Adrenal gland (tissue), 12 donors: Measurements from ENCODE around the gene DAG1. TPM values are rescaled to one million over a fixed set of nuclear protein-coding genes. Genes with fewer than 3 reads are reported as not detected.

Experiments used
- DNase-seq, 7 donors: peaks; one replicate each; pipeline ENCODE4 v3.0.0-alpha.2; 2019 to 2020
- H3K27ac ChIP-seq, 5 donors: fragments of 200-600 bp; sonication (generic) in 4 of 5; 1 replicate in 3 of 5; 2 replicates in 2 of 5; pipeline versions ENCODE4 v1.5.1 to v1.8.0; 2016 to 2020; ENCODE audit warnings: mild to moderate bottlenecking in 1 of 5
- H3K27me3 ChIP-seq: fragments of 200-600 bp; 2 replicates; pipeline ENCODE4 v1.8.0; 2021
- H3K36me3 ChIP-seq, 2 donors: fragments of 200-600 bp; replicated peaks in 1 of 2; 1 replicate in 1 of 2; 2 replicates in 1 of 2; pipeline versions ENCODE4 v1.5.1 to v1.8.0; 2018 to 2022
- H3K4me1 ChIP-seq, 2 donors: fragments of 200-600 bp; replicated peaks in 1 of 2; 1 replicate in 1 of 2; 2 replicates in 1 of 2; pipeline versions ENCODE4 v1.5.1 to v1.8.0; 2018 to 2021
- H3K4me3 ChIP-seq, 4 donors: fragments of 200-600 bp; sonication (generic) in 3 of 4; one replicate each; pipeline ENCODE4 v1.5.1; 2016 to 2018
- H3K9me3 ChIP-seq, 3 donors: fragments of 200-600 bp; sonication (generic) in 1 of 3; replicated peaks in 1 of 3; 1 replicate in 2 of 3; 2 replicates in 1 of 3; pipeline versions ENCODE4 v1.5.1 to v1.8.0; 2016 to 2021
- POLR2A ChIP-seq, 2 donors: fragments of 450-650 bp; IDR thresholded peaks; one replicate each; pipeline ENCODE4 v1.6.1; 2017; ENCODE audit warnings: antibody characterized with exemption in 2 of 2, mild to moderate bottlenecking in 2 of 2, moderate library complexity in 1 of 2
- WGBS, 4 donors: extraction: QIAGEN DNeasy Blood & Tissue Kit in 2 of 4; methylation state at CpG; one replicate each; pipeline versions ENCODE4 v1.1.5 to v1.1.7; 2013 to 2017; 5-methylcytosine and 5-hydroxymethylcytosine counted together
- intact Hi-C, 2 donors: fragments of 100-400 bp; cut with DNase I; formaldehyde crosslinking; loops; one replicate each; pipeline versions ENCODE4 v1.14.1 to v1.15.0; 2022 to 2023
- polyA plus RNA-seq, 3 donors: library from polyadenylated mRNA; stranded (reverse); fragments of 200-250 nt in 2 of 3; fragments of 350-450 nt in 1 of 3; fragmentation: Illumina TruSeq in 1 of 3; extraction: RNeasy Lipid Tissue Mini Kit (QIAGEN cat#74804) in 1 of 3; gene quantifications; one replicate each; pipeline ENCODE4 v1.2.3, GENCODE V29; 2013 to 2014
- total RNA-seq, 9 donors: library from RNA; depleted of rRNA in 4 of 9; stranded (reverse); fragments of >200 nt in 4 of 9; fragments of 120-200 nt in 1 of 9; fragmentation: NEBNext Ultra II Directional in 1 of 9; extraction: Animal tissue kit (Norgen Biotek cat#: 25700) in 1 of 9; gene quantifications; one replicate each; pipeline versions ENCODE4 v1.1.0 to v1.2.4, GENCODE V29; 2013 to 2023
- TF ChIP-seq, protein P1 (sequence below), 6 experiments: fragments of 450-650 bp in 4 of 6; fragments of 200-600 bp in 2 of 6; sonication (generic) in 1 of 6; IDR thresholded peaks; 1 replicate in 5 of 6; 2 replicates in 1 of 6; pipeline versions ENCODE4 v1.5.1 to v1.8.0; 2016 to 2021; ENCODE audit warnings: antibody characterized with exemption in 6 of 6, mild to moderate bottlenecking in 2 of 6, moderate library complexity in 1 of 6
- donor health status: healthy with polysubstance abuse.
- donor health status: Bipolar disorder and iron deficiency.
- donor health status: DM: yes; HTN: yes; CAD: no.
- donor health status: DM: no; HTN: no; CAD: no.
- donor health status: DM: no; HTN: no; CAD: no.
- donor health status: DM: yes; HTN: yes; CAD: no.

The DAG1 gene
- total and polyA plus RNA-seq, 12 donors, result 9.1 to 173 (median 73.7) TPM

GRCh38 chr3:49536875-49537533 lies 66.9 kb downstream of the DAG1 start:
- Histone ChIP-seq H3K4me3 (no peak overlapping the region), H3K27ac (peak overlapping the region in 2 of 5 donors; percentile 78 to 84), H3K4me1 (peaks cover 25 to 30% of the 10 kb centered on the region in 2 donors), H3K27me3 (no peaks in the 10 kb centered on the region), H3K9me3 (no peaks in the 10 kb centered on the region), H3K36me3 (peaks cover 0 to 11% of the 10 kb centered on the region in 2 donors)
- intact Hi-C loops, result no loop called here
- 86 to 91% (median 89%) methylated on average over 15 to 16 of the region's 16 CpGs for WGBS, 4 donors
- no peak for DNase-seq
- TF ChIP-seq, protein P1, sequence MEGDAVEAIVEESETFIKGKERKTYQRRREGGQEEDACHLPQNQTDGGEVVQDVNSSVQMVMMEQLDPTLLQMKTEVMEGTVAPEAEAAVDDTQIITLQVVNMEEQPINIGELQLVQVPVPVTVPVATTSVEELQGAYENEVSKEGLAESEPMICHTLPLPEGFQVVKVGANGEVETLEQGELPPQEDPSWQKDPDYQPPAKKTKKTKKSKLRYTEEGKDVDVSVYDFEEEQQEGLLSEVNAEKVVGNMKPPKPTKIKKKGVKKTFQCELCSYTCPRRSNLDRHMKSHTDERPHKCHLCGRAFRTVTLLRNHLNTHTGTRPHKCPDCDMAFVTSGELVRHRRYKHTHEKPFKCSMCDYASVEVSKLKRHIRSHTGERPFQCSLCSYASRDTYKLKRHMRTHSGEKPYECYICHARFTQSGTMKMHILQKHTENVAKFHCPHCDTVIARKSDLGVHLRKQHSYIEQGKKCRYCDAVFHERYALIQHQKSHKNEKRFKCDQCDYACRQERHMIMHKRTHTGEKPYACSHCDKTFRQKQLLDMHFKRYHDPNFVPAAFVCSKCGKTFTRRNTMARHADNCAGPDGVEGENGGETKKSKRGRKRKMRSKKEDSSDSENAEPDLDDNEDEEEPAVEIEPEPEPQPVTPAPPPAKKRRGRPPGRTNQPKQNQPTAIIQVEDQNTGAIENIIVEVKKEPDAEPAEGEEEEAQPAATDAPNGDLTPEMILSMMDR (IDR thresholded peaks at IDR 0.05), result no peak
- no peak for TF ChIP-seq POLR2A (IDR thresholded peaks at IDR 0.05)

GRCh38 chr3:49539659-49540560 lies 69.8 kb downstream of the DAG1 start:
- no peaks in the 10 kb centered on the region for H3K9me3 ChIP-seq
- no peaks in the 10 kb centered on the region for H3K27me3 ChIP-seq
- DNase-seq, result peak; percentile 95 to 97 (median 96)
- TF ChIP-seq, protein P1 (IDR thresholded peaks at IDR 0.05), result peak; percentile 73 to 95 (median 92)
- peak; percentile 59 to 86 for TF ChIP-seq POLR2A (IDR thresholded peaks at IDR 0.05)
- H3K4me1 ChIP-seq, result peaks cover 19% of the 10 kb centered on the region in 2 donors
- H3K36me3 ChIP-seq, result no peaks in the 10 kb centered on the region
- intact Hi-C loops, result loop anchor here in 1 of 2 donors (2.0 kb wide), 1 partner anchor 131 kb away; no protein-coding TSS in a partner anchor
- 1 to 4% (median 1%) methylated on average over 17 to 63 of the region's 63 CpGs for WGBS, 4 donors
- H3K4me3 ChIP-seq, result peak overlapping the region in 2 of 4 donors; percentile 38 to 46
- H3K27ac ChIP-seq, result peak overlapping the region; percentile 70 to 91 (median 78)

DNA sequence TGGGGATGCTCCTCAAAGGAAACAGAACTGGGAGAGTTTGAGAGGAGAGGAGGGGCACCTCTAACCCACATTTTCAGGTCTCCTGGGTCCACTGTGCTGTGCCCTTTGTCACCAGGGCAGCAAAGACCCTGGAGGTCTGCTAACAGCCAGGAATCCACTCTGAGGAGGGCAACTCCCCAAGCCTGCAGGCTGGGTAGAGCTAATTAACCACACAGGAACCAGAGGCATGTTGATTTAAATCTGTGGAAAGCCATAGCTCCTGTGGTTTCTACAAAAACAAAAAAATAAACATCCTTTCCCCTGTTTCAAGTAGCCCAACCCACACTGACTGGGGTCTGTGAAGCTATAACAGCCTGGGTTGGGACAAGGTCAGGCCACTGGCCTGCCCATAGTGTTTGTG lies 82.0 kb downstream of the DAG1 start:
- H3K9me3 ChIP-seq, result no peaks in the 10 kb centered on the region
- H3K27ac ChIP-seq, result no peak overlapping the region
- no peak overlapping the region for H3K4me3 ChIP-seq
- TF ChIP-seq, protein P1 (IDR thresholded peaks at IDR 0.05), result no peak
- no peak for TF ChIP-seq POLR2A (IDR thresholded peaks at IDR 0.05)
- no peaks in the 10 kb centered on the region for H3K36me3 ChIP-seq
- H3K4me1 ChIP-seq, result peaks cover 11 to 16% of the 10 kb centered on the region in 2 donors
- intact Hi-C loops, result no loop called here
- H3K27me3 ChIP-seq, result no peaks in the 10 kb centered on the region
- DNase-seq, result no peak

DNA sequence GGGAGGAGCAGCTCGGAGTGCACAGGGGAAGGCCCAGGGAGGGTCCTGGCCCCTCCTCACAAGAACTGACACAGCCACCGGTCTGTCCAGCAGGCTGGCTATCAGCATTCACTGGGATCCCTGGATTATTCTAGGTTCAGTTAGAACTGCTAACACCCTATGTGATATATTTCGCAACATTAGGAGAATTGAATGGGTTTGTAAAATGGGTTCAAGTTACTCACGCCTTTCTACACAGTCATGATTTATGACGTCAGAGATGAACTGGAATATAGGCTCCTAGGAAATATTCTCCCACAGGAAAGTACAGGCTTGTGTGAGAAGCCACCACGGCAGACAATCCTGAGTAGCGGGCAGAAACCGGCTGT lies 83.2 kb downstream of the DAG1 start:
- Histone ChIP-seq H3K4me1 (peaks cover 11 to 16% of the 10 kb centered on the region in 2 donors), H3K27ac (peak overlapping the region in 1 of 5 donors; percentile 82), H3K9me3 (no peaks in the 10 kb centered on the region), H3K27me3 (no peaks in the 10 kb centered on the region), H3K36me3 (no peaks in the 10 kb centered on the region), H3K4me3 (peak overlapping the region in 1 of 4 donors; percentile 90)
- WGBS, 4 donors, result 50 to 61% (median 53%) methylated on average over 8 of the region's 8 CpGs
- no peak for DNase-seq
- TF ChIP-seq POLR2A (IDR thresholded peaks at IDR 0.05), result no peak
- TF ChIP-seq, protein P1 (IDR thresholded peaks at IDR 0.05), result no peak
- intact Hi-C loops, result no loop called here
